OCI-LY7 (cell line): ENCODE data around the gene FAM25A.
"Not testable (repeated sequence)": the region's sequence is repeated elsewhere in the genome, so short reads cannot be mapped to it uniquely, and the experiment has no call there.

Experiments used
- CTCF ChIP-seq: fragments of 200-600 bp; sonication (generic); conservative IDR thresholded peaks from 2 replicates; pipeline ENCODE4 v1.5.1; 2014; ENCODE audit warnings: mild to moderate bottlenecking, antibody characterized with exemption, low read length, moderate library complexity, mixed read lengths
- EZH2phosphoT487 ChIP-seq: fragments of 200-600 bp; sonication (generic); IDR thresholded peaks from 2 replicates; pipeline ENCODE4 v1.6.1; 2018; ENCODE audit warnings: low read depth, borderline replicate concordance, mild to moderate bottlenecking, mixed run types, antibody characterized with exemption, low read length, moderate library complexity, mixed read lengths

DNA sequence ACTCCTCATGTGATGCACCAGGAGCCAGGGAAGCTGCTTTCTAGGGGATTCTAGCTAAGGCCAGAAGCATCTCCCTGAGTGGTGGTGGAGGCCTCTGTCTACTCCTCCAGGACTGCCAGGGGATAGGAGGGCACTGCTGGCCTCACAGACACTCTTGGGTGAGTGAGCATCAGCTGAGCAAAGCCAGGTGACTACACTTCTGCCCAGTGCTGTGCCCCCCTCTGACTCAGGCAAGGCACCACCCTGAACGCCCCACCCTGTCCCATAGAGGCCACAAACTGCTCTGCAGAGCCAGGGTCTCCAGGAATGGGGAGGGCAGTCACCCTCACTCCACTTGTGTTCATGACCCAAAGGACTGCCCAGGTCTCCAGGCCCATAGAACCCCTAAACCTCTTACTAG lies 590 bp upstream of the FAM25A start:
- TF ChIP-seq EZH2phosphoT487, CTCF: not testable (repeated sequence)
